DND-41 (cell line): Measurements from ENCODE around the gene FNDC3B.

Experiments
- ATAC-seq: fragments of 200-7000 bp; cut with Tn5 transposase; 3 replicates; pipeline ENCODE4 v1.9.1; 2021; ENCODE audit warnings: low read depth; ENCODE audit not compliant: insufficient read depth
- DNase-seq: peaks from one replicate; pipeline ENCODE4 v3.0.0-alpha.2; 2020
- H2AFZ ChIP-seq: 2 replicates; pipeline ENCODE4 v1.6.0; 2012; ENCODE audit warnings: low read depth, low read length
- H3K27ac ChIP-seq: 2 replicates; pipeline ENCODE4 v1.5.1; 2012; ENCODE audit warnings: low read length, inconsistent platforms
- H3K27me3 ChIP-seq: fragments of 200-600 bp; sonication (generic); 2 replicates; pipeline ENCODE4 v1.6.0; 2012; ENCODE audit warnings: low read length, mild to moderate bottlenecking, inconsistent platforms; ENCODE audit not compliant: insufficient read depth, poor library complexity
- H3K36me3 ChIP-seq: 2 replicates; pipeline ENCODE4 v1.5.1; 2012; ENCODE audit warnings: low read length, inconsistent platforms; ENCODE audit not compliant: insufficient read depth
- H3K4me1 ChIP-seq: 2 replicates; pipeline ENCODE4 v1.5.1; 2012; ENCODE audit warnings: mild to moderate bottlenecking, low read length; ENCODE audit not compliant: insufficient read depth
- H3K4me2 ChIP-seq: 2 replicates; pipeline ENCODE4 v1.6.0; 2012; ENCODE audit warnings: mild to moderate bottlenecking, moderate library complexity, low read length, inconsistent platforms; ENCODE audit not compliant: insufficient read depth
- H3K4me3 ChIP-seq, 2 experiments: fragments of 200-600 bp in 1 of 2; shearing (Covaris generic) in 1 of 2; 2 replicates each; pipeline ENCODE4 v1.5.1; 2012 to 2016; ENCODE audit warnings: inconsistent platforms in 2 of 2, low read length in 2 of 2, mild to moderate bottlenecking in 2 of 2, low read depth in 1 of 2, moderate library complexity in 1 of 2
- H3K79me2 ChIP-seq: 2 replicates; pipeline ENCODE4 v1.6.0; 2012; ENCODE audit warnings: low read length, inconsistent platforms; ENCODE audit not compliant: insufficient read depth
- H3K9ac ChIP-seq: 2 replicates; pipeline ENCODE4 v1.6.0; 2012; ENCODE audit warnings: low read depth, mild to moderate bottlenecking, inconsistent platforms, low read length, moderate library complexity
- H3K9me3 ChIP-seq: 2 replicates; pipeline ENCODE4 v1.5.1; 2012; ENCODE audit warnings: low read length, moderate library complexity, mild to moderate bottlenecking, inconsistent platforms; ENCODE audit not compliant: insufficient read depth, severe bottlenecking
- H4K20me1 ChIP-seq: 2 replicates; pipeline ENCODE4 v1.6.0; 2012; ENCODE audit warnings: low read length; ENCODE audit not compliant: insufficient read depth
- EZH2 ChIP-seq: IDR thresholded peaks from 3 replicates; pipeline ENCODE4 v1.6.1; 2012; ENCODE audit warnings: borderline replicate concordance, low read depth, mild to moderate bottlenecking, moderate library complexity, low read length, inconsistent platforms; ENCODE audit not compliant: severe bottlenecking
- TF ChIP-seq, protein P1 (sequence below): IDR thresholded peaks from 2 replicates; pipeline ENCODE4 v1.5.1; 2012; ENCODE audit warnings: borderline replicate concordance, low read length, moderate library complexity, mild to moderate bottlenecking; ENCODE audit not compliant: poor library complexity, severe bottlenecking; ENCODE audit errors: extremely low read depth

The FNDC3B gene

DNA sequence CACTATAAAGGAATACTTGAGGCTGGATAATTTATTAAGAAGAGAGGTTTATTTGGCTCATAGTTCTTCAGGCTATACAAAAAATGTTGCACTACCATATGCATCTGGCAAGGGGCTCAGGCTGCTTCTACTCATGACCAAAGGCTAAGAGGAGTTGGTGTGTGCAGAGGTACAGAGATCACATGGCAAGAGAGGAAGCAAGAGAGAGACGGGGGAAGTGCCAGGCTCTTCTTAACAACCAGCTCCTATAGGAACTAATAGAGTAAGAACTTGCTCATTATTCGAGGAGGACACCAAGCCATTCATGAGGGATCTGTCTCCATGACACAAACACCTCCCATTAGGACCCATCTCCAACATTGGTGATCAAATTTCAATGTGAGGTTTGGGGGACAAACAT is 6.0 kb upstream of the FNDC3B start:
- Histone ChIP-seq H3K27me3 (peaks cover 4% of the 10 kb centered on the region), H4K20me1 (no peaks in the 10 kb centered on the region), H3K4me1 (no peaks in the 10 kb centered on the region), H3K79me2 (no peaks in the 10 kb centered on the region), H3K36me3 (no peaks in the 10 kb centered on the region), H3K4me3 (no peak overlapping the region), H3K9ac (no peak overlapping the region), H2AFZ (no peak overlapping the region), H3K27ac (no peak overlapping the region), H3K9me3 (no peaks in the 10 kb centered on the region), H3K4me2 (no peak overlapping the region)
- TF ChIP-seq EZH2 = no peak
- TF ChIP-seq, protein P1, sequence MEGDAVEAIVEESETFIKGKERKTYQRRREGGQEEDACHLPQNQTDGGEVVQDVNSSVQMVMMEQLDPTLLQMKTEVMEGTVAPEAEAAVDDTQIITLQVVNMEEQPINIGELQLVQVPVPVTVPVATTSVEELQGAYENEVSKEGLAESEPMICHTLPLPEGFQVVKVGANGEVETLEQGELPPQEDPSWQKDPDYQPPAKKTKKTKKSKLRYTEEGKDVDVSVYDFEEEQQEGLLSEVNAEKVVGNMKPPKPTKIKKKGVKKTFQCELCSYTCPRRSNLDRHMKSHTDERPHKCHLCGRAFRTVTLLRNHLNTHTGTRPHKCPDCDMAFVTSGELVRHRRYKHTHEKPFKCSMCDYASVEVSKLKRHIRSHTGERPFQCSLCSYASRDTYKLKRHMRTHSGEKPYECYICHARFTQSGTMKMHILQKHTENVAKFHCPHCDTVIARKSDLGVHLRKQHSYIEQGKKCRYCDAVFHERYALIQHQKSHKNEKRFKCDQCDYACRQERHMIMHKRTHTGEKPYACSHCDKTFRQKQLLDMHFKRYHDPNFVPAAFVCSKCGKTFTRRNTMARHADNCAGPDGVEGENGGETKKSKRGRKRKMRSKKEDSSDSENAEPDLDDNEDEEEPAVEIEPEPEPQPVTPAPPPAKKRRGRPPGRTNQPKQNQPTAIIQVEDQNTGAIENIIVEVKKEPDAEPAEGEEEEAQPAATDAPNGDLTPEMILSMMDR = no peak
- ATAC-seq = no peak
- no peak for DNase-seq

DNA sequence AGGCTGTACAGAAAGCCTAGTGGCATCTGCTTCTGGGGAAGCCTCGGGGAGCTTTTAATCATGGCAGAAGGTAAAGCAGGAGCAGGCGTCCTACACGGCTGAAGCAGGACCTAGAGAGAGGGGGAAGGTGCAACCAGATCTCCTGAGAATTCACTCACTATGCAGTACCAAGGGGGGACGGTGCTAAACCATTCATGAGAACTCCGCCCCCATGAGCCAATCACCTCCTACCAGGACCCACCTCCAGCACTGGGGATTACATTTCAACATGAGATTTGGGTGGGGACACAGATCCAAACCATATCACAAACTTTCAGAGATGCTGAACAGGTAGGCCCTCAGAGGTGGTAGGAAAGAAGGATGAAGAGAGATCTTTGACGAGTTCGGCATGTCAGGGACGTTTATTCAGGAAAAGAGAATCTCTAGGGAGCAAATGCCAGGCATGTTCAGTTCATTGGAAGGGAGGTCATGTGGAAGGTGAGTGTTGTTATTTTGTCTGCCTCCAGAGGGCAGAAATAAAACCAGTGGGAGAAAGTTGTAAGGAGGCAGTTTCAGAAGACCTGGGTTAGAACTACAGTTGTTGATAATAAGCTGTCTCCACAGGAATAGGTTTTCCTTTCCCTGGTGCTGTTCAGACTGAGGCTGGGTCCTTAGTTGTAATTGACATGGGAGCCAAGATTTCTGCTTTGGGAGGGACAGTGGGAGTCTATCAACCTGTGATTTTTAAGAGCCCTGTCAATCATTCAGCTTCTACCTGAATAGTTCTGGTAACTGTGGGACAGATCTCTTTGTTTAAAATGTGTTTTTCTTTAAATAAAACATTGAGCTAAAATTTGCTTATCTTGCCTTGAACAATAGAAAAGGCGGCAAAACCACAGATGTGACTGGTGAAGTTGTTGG is 4.3 kb upstream of the FNDC3B start:
- DNase-seq = no peak
- H3K4me3 ChIP-seq = no peak overlapping the region
- no peak for TF ChIP-seq EZH2
- TF ChIP-seq, protein P1 = peak; percentile 60
- no peak overlapping the region for H3K4me2 ChIP-seq
- no peaks in the 10 kb centered on the region for H4K20me1 ChIP-seq
- peaks cover 4% of the 10 kb centered on the region for H3K27me3 ChIP-seq
- H3K4me1 ChIP-seq = peaks cover 9% of the 10 kb centered on the region
- no peak overlapping the region for H3K27ac ChIP-seq
- H3K79me2 ChIP-seq = no peaks in the 10 kb centered on the region
- no peaks in the 10 kb centered on the region for H3K9me3 ChIP-seq
- no peak overlapping the region for H3K9ac ChIP-seq
- ATAC-seq = no peak
- H2AFZ ChIP-seq = no peak overlapping the region
- H3K36me3 ChIP-seq = no peaks in the 10 kb centered on the region

DNA sequence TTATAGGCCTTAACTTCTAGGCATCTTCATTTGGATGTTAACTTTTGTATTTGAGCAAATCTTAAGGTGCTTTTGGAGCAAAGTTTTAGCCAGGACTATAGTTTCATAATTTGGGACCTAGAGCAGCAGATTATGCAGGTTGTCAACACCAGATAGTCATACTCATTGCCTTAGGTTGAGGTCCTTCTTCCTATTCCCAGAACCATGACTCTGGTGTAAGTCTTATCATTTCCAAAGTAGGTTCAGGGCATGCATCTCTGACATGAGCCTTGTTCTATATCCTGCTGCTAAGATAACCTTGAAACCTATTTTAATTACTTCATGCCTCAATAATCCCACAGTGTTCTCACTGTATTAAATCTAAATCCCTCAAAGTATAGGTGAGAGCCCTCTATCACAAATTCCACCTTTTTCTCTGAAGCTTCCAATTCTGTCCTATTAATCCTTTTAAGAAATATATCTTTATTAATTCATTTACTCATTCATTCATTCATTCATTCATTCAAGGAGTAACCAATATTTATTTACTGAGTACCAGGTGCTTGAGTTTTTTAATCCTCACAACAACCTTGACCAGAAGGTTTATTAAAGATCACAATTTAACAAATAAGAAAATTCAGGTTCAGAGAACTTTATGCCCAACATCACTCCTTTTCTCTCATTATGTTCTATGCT is 2.7 kb upstream of the FNDC3B start:
- Histone ChIP-seq H3K9ac (no peak overlapping the region), H3K4me1 (peaks cover 20% of the 10 kb centered on the region), H3K27me3 (peaks cover 4% of the 10 kb centered on the region), H2AFZ (no peak overlapping the region), H3K27ac (no peak overlapping the region), H3K79me2 (no peaks in the 10 kb centered on the region), H4K20me1 (no peaks in the 10 kb centered on the region), H3K36me3 (no peaks in the 10 kb centered on the region), H3K9me3 (no peaks in the 10 kb centered on the region), H3K4me2 (no peak overlapping the region), H3K4me3 (no peak overlapping the region)
- ATAC-seq = no peak
- TF ChIP-seq, protein P1 = no peak
- no peak for TF ChIP-seq EZH2
- no peak for DNase-seq
